ENCODE results near the gene EPS15. TPM values are rescaled to one million over a fixed set of nuclear protein-coding genes. Genes with fewer than 3 reads are reported as not detected.

EPS15 gene
- polyA plus RNA-seq, 1 donor (not counting 4 experiments of a cell fraction or from before 2014, with no cell fraction given) = 33.2 TPM

GRCh38 chr1:51565009-51565408, 45.9 kb upstream of the EPS15 start:
- no peaks in the 10 kb centered on the region for H3K9me3 ChIP-seq (ENCODE audit: control insufficient read depth, low read depth, low read length)
- dilution Hi-C loops (cut with MboI; ENCODE audit: extremely low pct_ligation_motif_present, low sequenced_read_pairs) = no loop called here
- no peak overlapping the region for H3K4me3 ChIP-seq (ENCODE audit: control insufficient read depth in 2 of 3, extremely low read depth in 1 of 3, insufficient read depth in 2 of 3, low read depth in 1 of 3, low read length in 3 of 3)
- DNase-seq (ENCODE audit: low read depth, low spot score) (no peak), FAIRE-seq (no peak)
- no peaks in the 10 kb centered on the region for H3K36me3 ChIP-seq (ENCODE audit: control insufficient read depth in 2 of 2, extremely low read depth in 1 of 2, insufficient read depth in 2 of 2, low read length in 2 of 2)
- no peak overlapping the region for H3K4me2 ChIP-seq (ENCODE audit: control insufficient read depth, extremely low read depth, insufficient read depth, low read depth, low read length)
- no peak overlapping the region for H3K9ac ChIP-seq (ENCODE audit: control insufficient read depth, extremely low read depth, insufficient read depth, low read length)
- H3K27ac ChIP-seq (ENCODE audit: control insufficient read depth, insufficient read depth, low read length) = no peak overlapping the region
- TF ChIP-seq EZH2 (IDR thresholded peaks at IDR 0.05; ENCODE audit: low read length) (no peak), CTCF (optimal IDR thresholded peaks at IDR 0.05 in 1 of 3, IDR thresholded peaks at IDR 0.05 in 1 of 3, conservative IDR thresholded peaks at IDR 0.05 in 1 of 3; ENCODE audit: extremely low read depth in 1 of 3, insufficient read depth in 2 of 3, low read length in 3 of 3) (no peak)
- no peaks in the 10 kb centered on the region for H3K27me3 ChIP-seq (ENCODE audit: control insufficient read depth, extremely low read depth, insufficient read depth, low read length)
- H3K4me1 ChIP-seq (ENCODE audit: control insufficient read depth, extremely low read depth, insufficient read depth, low read length) = peaks cover 41% of the 10 kb centered on the region
- no peaks in the 10 kb centered on the region for H3K79me2 ChIP-seq (ENCODE audit: control insufficient read depth, insufficient read depth, low read length)
- no peak overlapping the region for H2AFZ ChIP-seq (ENCODE audit: control insufficient read depth, low read length)
- H3K9me1 ChIP-seq (ENCODE audit: control insufficient read depth, extremely low read depth, insufficient read depth, low read length) = no peaks in the 10 kb centered on the region
- no peaks in the 10 kb centered on the region for H4K20me1 ChIP-seq (ENCODE audit: control insufficient read depth, extremely low read depth, insufficient read depth, low read length)

GRCh38 chr1:51564124-51564523, 45.1 kb upstream of the EPS15 start:
- H3K4me2 ChIP-seq (ENCODE audit: control insufficient read depth, extremely low read depth, insufficient read depth, low read depth, low read length) = no peak overlapping the region
- H3K9ac ChIP-seq (ENCODE audit: control insufficient read depth, extremely low read depth, insufficient read depth, low read length) = no peak overlapping the region
- no peaks in the 10 kb centered on the region for H3K9me1 ChIP-seq (ENCODE audit: control insufficient read depth, extremely low read depth, insufficient read depth, low read length)
- no peaks in the 10 kb centered on the region for H3K36me3 ChIP-seq (ENCODE audit: control insufficient read depth in 2 of 2, extremely low read depth in 1 of 2, insufficient read depth in 2 of 2, low read length in 2 of 2)
- no peak overlapping the region for H2AFZ ChIP-seq (ENCODE audit: control insufficient read depth, low read length)
- H4K20me1 ChIP-seq (ENCODE audit: control insufficient read depth, extremely low read depth, insufficient read depth, low read length) = no peaks in the 10 kb centered on the region
- no peaks in the 10 kb centered on the region for H3K27me3 ChIP-seq (ENCODE audit: control insufficient read depth, extremely low read depth, insufficient read depth, low read length)
- peaks cover 38% of the 10 kb centered on the region for H3K4me1 ChIP-seq (ENCODE audit: control insufficient read depth, extremely low read depth, insufficient read depth, low read length)
- FAIRE-seq (no peak), DNase-seq (ENCODE audit: low read depth, low spot score) (no peak)
- dilution Hi-C loops (cut with MboI; ENCODE audit: extremely low pct_ligation_motif_present, low sequenced_read_pairs) = no loop called here
- no peak overlapping the region for H3K4me3 ChIP-seq (ENCODE audit: control insufficient read depth in 2 of 3, extremely low read depth in 1 of 3, insufficient read depth in 2 of 3, low read depth in 1 of 3, low read length in 3 of 3)
- H3K79me2 ChIP-seq (ENCODE audit: control insufficient read depth, insufficient read depth, low read length) = no peaks in the 10 kb centered on the region
- H3K9me3 ChIP-seq (ENCODE audit: control insufficient read depth, low read depth, low read length) = no peaks in the 10 kb centered on the region
- TF ChIP-seq EZH2 (IDR thresholded peaks at IDR 0.05; ENCODE audit: low read length) (no peak), CTCF (optimal IDR thresholded peaks at IDR 0.05 in 1 of 3, IDR thresholded peaks at IDR 0.05 in 1 of 3, conservative IDR thresholded peaks at IDR 0.05 in 1 of 3; ENCODE audit: extremely low read depth in 1 of 3, insufficient read depth in 2 of 3, low read length in 3 of 3) (no peak)
- no peak overlapping the region for H3K27ac ChIP-seq (ENCODE audit: control insufficient read depth, insufficient read depth, low read length)

All from keratinocyte (primary cell).